Cardiac muscle cell (in vitro differentiated cells and primary cell): ENCODE results near the gene TMEM132E. TPM values are rescaled to one million over a fixed set of nuclear protein-coding genes. Genes with fewer than 3 reads are reported as not detected.

Experiments used
- DNase-seq, 2 donors: peaks; one replicate each; pipeline versions ENCODE4 v3.0.0 to v3.0.0-alpha.2; 2010 to 2017; ENCODE audit warnings: low read depth in 1 of 2, low spot score in 1 of 2
- H3K27ac ChIP-seq: fragments of 200-600 bp; sonication (generic); 2 replicates; pipeline ENCODE4 v1.5.1; 2016
- H3K27me3 ChIP-seq: fragments of 200-600 bp; sonication (generic); 2 replicates; pipeline ENCODE4 v1.6.0; 2016; ENCODE audit warnings: control low read depth
- H3K36me3 ChIP-seq: fragments of 200-600 bp; sonication (generic); 2 replicates; pipeline ENCODE4 v1.5.1; 2016; ENCODE audit warnings: control low read depth
- H3K4me1 ChIP-seq: fragments of 200-600 bp; sonication (generic); 2 replicates; pipeline ENCODE4 v1.8.1; 2017; ENCODE audit warnings: low read depth, mild to moderate bottlenecking, mixed run types
- H3K4me3 ChIP-seq: fragments of 200-600 bp; sonication (generic); 2 replicates; pipeline ENCODE4 v1.5.1; 2016; ENCODE audit warnings: mild to moderate bottlenecking
- H3K9me3 ChIP-seq: fragments of 200-600 bp; sonication (generic); 2 replicates; pipeline ENCODE4 v1.5.1; 2017; ENCODE audit warnings: low read depth, mild to moderate bottlenecking, control low read depth
- polyA plus RNA-seq: library from polyadenylated mRNA; unstranded; fragments of >200 nt; fragmentation: Nextera tagmentation; extraction: Ambion mirVana; gene quantifications from 2 replicates; pipeline ENCODE4 v1.2.1, GENCODE V29; 2016
- total RNA-seq: library from RNA; depleted of rRNA; stranded (reverse); fragments of >200 nt; gene quantifications from 2 replicates; pipeline ENCODE4 v1.2.3, GENCODE V29; 2016
- TF ChIP-seq, protein P1 (sequence below): IDR thresholded peaks from 2 replicates; pipeline ENCODE4 v1.5.1; 2012; ENCODE audit warnings: low read depth, mild to moderate bottlenecking, low read length

TMEM132E gene
- total and polyA plus RNA-seq, 2 experiments from 2014 or later: 0.16 to 0.18 TPM

DNA sequence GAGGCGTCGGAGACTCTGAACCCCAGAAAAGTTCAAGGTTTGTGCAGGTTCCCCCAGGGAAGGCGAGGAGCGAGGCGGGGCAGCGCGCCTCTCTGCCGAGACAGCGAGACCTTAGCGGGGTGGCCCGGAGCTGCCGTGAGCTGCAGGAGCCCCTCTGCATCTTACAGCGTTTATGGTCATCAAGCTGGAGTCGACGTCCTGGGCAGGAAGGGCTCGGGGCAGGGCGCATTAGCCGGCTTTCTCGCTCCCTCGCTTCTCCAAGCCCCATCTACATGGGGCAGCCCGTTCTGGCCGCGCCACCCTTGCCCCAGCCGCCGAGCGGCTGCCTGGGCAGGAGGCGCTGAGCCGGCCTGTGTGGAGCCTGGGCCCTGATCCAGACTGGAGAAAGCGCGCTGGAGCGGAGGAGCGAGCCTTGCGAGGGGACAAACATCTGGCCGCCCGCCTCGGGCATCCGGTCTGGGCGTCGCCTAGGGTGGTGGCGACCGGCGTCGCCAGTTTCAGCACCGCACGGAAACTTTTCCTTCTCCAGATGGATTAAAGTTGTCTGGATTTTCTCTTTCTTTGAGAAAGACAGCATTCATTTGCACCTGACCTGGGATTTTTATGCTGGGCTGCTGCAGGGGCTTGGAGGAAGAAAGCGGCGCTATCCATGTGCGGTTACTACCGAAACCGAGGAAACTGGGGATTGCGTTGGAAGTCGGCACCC lies 750 bp downstream of the TMEM132E start:
- TF ChIP-seq, protein P1, sequence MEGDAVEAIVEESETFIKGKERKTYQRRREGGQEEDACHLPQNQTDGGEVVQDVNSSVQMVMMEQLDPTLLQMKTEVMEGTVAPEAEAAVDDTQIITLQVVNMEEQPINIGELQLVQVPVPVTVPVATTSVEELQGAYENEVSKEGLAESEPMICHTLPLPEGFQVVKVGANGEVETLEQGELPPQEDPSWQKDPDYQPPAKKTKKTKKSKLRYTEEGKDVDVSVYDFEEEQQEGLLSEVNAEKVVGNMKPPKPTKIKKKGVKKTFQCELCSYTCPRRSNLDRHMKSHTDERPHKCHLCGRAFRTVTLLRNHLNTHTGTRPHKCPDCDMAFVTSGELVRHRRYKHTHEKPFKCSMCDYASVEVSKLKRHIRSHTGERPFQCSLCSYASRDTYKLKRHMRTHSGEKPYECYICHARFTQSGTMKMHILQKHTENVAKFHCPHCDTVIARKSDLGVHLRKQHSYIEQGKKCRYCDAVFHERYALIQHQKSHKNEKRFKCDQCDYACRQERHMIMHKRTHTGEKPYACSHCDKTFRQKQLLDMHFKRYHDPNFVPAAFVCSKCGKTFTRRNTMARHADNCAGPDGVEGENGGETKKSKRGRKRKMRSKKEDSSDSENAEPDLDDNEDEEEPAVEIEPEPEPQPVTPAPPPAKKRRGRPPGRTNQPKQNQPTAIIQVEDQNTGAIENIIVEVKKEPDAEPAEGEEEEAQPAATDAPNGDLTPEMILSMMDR: no peak
- no peak overlapping the region for H3K27ac ChIP-seq
- H3K36me3 ChIP-seq: no peaks in the 10 kb centered on the region
- peak; percentile 11 to 44 for DNase-seq
- H3K9me3 ChIP-seq: no peaks in the 10 kb centered on the region
- H3K4me1 ChIP-seq: peaks cover 18% of the 10 kb centered on the region
- H3K4me3 ChIP-seq: peak overlapping the region; percentile 44
- peaks cover 98% of the 10 kb centered on the region for H3K27me3 ChIP-seq

DNA sequence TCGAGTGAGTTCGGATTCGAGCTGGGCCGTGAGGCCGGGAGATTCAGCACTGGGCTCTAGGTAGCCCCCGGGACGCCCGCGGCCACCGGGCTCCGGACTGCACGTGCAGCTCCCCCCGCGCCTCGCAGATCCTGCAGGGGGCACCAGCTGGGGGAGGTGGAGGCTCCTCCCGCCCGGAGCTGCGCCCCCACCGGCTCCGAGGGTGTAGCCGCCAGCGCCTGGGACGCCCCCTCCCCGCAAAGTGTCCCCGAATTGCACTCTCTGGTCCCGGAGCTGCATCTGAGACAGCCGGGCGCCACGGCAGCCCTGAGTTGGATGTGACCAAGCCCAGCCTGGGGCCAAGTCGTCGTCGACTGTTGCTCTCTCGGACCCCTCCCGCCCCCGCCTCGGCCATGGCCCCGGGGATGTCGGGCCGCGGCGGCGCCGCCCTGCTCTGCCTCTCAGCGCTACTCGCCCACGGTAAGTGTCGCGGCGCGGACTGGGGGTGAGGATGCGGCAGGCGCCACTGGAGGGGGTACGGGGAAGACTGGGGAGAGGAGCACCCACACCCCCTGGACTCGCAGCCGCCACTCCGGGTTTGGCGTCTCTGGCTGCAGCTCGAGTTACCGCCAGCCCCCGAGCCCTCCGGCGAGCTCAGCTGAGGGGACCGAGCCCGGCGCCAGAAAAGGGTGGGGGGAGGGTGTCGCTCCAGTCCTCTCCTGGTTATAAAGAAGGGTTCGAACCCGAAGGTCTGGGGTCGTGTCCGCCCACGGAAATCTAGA lies 1.5 kb downstream of the TMEM132E start:
- H3K4me1 ChIP-seq: peaks cover 18% of the 10 kb centered on the region
- H3K27ac ChIP-seq: no peak overlapping the region
- peaks cover 98% of the 10 kb centered on the region for H3K27me3 ChIP-seq
- peak in 1 of 2 donors; percentile 36 for DNase-seq
- no peaks in the 10 kb centered on the region for H3K36me3 ChIP-seq
- H3K9me3 ChIP-seq: no peaks in the 10 kb centered on the region
- TF ChIP-seq, protein P1: no peak
- peak overlapping the region; percentile 44 for H3K4me3 ChIP-seq

DNA sequence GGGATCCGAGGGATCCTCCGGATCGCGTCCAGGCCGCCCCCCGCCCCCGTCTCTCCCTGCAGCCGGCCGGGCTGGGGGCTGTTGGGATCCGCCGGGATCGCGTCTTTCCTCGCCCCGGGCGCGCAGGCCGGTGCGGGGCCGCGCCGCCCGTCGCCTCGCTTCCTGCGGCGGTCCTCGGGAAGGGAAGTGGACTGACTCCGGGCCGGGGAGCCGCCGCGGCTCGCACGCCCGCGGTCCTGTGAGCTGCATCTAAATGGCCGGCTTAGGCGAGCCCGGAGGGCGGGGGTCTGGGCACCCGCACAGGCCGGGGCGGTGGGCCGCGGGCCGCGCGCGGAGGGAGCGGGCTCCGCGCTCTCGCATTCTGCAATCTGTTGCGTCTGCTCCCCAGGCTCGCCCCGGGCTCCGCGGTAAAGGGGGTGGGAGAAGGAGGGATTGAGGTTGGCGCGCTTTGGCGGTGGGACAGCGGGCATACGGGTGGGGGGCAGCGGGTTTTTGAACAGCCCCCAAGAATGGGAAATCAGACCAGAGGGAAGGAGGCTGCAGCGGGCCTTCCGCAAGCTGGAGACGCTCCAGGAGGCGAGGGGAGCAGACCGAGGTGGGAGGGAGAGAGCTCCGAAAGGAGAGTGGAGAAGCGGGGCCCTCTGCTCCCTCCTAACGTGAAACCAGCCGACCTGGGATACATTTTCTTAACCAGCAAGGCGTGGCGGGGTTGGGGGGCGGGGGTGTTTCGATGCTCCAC lies 2.2 kb downstream of the TMEM132E start:
- H3K27me3 ChIP-seq: peaks cover 92% of the 10 kb centered on the region
- H3K4me1 ChIP-seq: peaks cover 18% of the 10 kb centered on the region
- H3K27ac ChIP-seq: no peak overlapping the region
- no peaks in the 10 kb centered on the region for H3K9me3 ChIP-seq
- peak overlapping the region; percentile 44 for H3K4me3 ChIP-seq
- H3K36me3 ChIP-seq: no peaks in the 10 kb centered on the region
- TF ChIP-seq, protein P1: no peak
- peak in 1 of 2 donors; percentile 46 for DNase-seq

DNA sequence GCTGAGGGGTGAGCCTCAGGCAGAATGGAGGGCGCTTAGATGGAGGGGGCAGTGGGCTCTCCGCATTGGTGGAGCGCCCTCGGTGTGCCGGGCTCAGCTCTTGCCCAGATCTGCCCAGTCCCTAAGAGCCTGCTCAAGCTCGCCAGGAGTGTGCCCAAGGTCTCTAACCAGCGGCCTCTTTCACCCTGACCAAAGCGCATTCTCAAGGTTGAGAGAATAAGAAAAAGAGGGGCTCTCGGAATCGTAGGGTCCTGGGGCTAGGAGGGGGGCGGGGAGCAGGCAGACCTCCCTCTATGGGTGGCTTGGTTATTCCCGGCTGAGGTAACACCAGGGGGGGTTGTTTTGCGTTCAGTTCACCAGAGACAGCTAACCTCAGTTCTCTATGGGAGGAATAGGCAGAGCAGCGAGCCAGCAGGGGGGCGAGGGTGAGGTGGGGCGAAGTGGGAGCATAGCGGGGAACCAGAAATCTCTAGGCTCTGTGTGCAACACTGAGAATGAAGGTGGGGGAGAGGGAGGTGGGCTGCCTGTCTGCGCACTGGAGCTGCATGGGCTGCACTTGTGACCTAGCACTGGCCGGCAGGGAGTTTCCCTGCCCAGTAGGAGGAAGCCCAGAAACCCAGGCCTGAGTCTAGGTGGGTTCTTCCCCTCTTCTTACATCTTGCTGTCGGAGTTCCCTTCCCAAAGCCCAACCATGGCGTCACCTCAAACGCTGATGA lies 3.0 kb downstream of the TMEM132E start:
- TF ChIP-seq, protein P1: no peak
- peaks cover 85% of the 10 kb centered on the region for H3K27me3 ChIP-seq
- H3K4me3 ChIP-seq: no peak overlapping the region
- no peak for DNase-seq
- no peaks in the 10 kb centered on the region for H3K9me3 ChIP-seq
- no peak overlapping the region for H3K27ac ChIP-seq
- H3K36me3 ChIP-seq: no peaks in the 10 kb centered on the region
- peaks cover 18% of the 10 kb centered on the region for H3K4me1 ChIP-seq

DNA sequence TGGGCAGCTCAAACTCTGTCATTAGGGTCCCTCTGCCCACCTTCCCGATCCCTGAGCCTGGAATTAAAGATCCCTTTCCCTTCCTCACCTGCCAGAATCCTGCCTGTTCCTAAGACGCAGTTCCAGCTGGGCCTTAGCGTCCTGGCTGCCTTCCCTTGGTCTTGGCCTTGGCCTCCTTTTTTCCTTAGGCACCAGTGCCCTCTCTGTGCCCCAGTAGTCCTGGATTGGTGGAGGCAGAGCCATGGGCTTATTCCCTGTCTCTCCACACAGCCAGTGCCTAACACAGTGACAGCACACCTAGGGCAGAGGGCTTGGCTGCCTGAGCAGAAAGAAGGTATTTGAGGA lies 3.5 kb downstream of the TMEM132E start:
- no peak overlapping the region for H3K4me3 ChIP-seq
- H3K36me3 ChIP-seq: no peaks in the 10 kb centered on the region
- DNase-seq: no peak
- H3K4me1 ChIP-seq: peaks cover 18% of the 10 kb centered on the region
- TF ChIP-seq, protein P1: no peak
- H3K9me3 ChIP-seq: no peaks in the 10 kb centered on the region
- H3K27me3 ChIP-seq: peaks cover 80% of the 10 kb centered on the region
- no peak overlapping the region for H3K27ac ChIP-seq
